HEK293 (cell line): ENCODE measurements around the gene SH3YL1.

Source experiments
- SETDB1 ChIP-seq: IDR thresholded peaks from one replicate; pipeline ENCODE4 v1.6.1; 2017; ENCODE audit warnings: mild to moderate bottlenecking, low read length, moderate library complexity, mixed read lengths; ENCODE audit not compliant: insufficient read length
- YY1 ChIP-seq: fragments of 450-650 bp; formaldehyde crosslinking; IDR thresholded peaks from 2 replicates; pipeline ENCODE4 v1.5.1; 2018; ENCODE audit warnings: missing biosample characterization, missing genetic modification characterization
- ZFP37 ChIP-seq: fragments of 450-650 bp; formaldehyde crosslinking; IDR thresholded peaks from 2 replicates; pipeline ENCODE4 v1.5.1; 2016; ENCODE audit warnings: missing biosample characterization, missing genetic modification characterization
- ZNF214 ChIP-seq: fragments of 450-650 bp; formaldehyde crosslinking; IDR thresholded peaks from 2 replicates; pipeline ENCODE4 v1.5.1; 2017; ENCODE audit warnings: missing biosample characterization, mild to moderate bottlenecking, missing genetic modification characterization, borderline replicate concordance
- ZNF302 ChIP-seq: fragments of 450-650 bp; formaldehyde crosslinking; IDR thresholded peaks from 2 replicates; pipeline ENCODE4 v1.5.1; 2016; ENCODE audit warnings: missing biosample characterization, missing genetic modification characterization, low read depth
- TF ChIP-seq, protein P1 (sequence below): fragments of 450-650 bp; formaldehyde crosslinking; IDR thresholded peaks from 2 replicates; pipeline ENCODE4 v1.5.1; 2016; ENCODE audit warnings: missing biosample characterization, missing genetic modification characterization
- TF ChIP-seq, protein P2 (sequence below): fragments of 450-650 bp; formaldehyde crosslinking; IDR thresholded peaks from 2 replicates; pipeline ENCODE4 v1.5.1; 2016; ENCODE audit warnings: missing biosample characterization, missing genetic modification characterization
- TF ChIP-seq, protein P3 (sequence below): fragments of 450-650 bp; formaldehyde crosslinking; IDR thresholded peaks from 2 replicates; pipeline ENCODE4 v1.5.1; 2016; ENCODE audit warnings: missing biosample characterization, missing genetic modification characterization
- TF ChIP-seq, protein P4 (sequence below): fragments of 450-650 bp; formaldehyde crosslinking; IDR thresholded peaks from 2 replicates; pipeline ENCODE4 v1.5.1; 2016; ENCODE audit warnings: missing biosample characterization, missing genetic modification characterization
- TF ChIP-seq, protein P5 (sequence below): fragments of 450-650 bp; formaldehyde crosslinking; IDR thresholded peaks from 2 replicates; pipeline ENCODE4 v1.5.1; 2016; ENCODE audit warnings: missing biosample characterization, missing genetic modification characterization

DNA sequence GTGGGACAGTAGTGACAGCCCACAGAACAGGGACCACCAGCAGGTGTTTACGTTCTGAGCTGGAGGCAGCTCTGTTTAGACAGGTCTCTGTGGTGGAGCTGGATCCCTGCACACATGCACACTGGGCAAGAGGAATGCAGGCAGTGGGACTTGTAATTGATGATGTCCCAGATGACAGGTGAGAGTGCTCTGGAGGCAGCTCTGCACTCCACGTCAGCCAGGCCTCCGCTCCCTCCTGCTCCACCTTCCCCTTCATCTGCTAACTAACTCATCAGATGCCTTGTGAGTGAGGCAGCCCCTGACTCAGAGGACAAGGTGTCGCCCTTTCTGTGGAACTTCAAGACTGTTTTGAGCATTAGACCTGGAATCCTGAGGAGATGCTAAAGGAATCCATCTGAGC lies 53.2 kb downstream of the SH3YL1 start:
- no peak for TF ChIP-seq SETDB1
- no peak for TF ChIP-seq ZNF214 (tag by site-specific recombination)
- TF ChIP-seq, protein P1, sequence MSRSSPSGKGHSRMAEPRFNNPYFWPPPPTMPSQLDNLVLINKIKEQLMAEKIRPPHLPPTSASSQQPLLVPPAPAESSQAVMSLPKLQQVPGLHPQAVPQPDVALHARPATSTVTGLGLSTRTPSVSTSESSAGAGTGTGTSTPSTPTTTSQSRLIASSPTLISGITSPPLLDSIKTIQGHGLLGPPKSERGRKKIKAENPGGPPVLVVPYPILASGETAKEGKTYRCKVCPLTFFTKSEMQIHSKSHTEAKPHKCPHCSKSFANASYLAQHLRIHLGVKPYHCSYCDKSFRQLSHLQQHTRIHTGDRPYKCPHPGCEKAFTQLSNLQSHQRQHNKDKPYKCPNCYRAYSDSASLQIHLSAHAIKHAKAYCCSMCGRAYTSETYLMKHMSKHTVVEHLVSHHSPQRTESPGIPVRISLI (tag by site-specific recombination): no peak
- TF ChIP-seq, protein P2, sequence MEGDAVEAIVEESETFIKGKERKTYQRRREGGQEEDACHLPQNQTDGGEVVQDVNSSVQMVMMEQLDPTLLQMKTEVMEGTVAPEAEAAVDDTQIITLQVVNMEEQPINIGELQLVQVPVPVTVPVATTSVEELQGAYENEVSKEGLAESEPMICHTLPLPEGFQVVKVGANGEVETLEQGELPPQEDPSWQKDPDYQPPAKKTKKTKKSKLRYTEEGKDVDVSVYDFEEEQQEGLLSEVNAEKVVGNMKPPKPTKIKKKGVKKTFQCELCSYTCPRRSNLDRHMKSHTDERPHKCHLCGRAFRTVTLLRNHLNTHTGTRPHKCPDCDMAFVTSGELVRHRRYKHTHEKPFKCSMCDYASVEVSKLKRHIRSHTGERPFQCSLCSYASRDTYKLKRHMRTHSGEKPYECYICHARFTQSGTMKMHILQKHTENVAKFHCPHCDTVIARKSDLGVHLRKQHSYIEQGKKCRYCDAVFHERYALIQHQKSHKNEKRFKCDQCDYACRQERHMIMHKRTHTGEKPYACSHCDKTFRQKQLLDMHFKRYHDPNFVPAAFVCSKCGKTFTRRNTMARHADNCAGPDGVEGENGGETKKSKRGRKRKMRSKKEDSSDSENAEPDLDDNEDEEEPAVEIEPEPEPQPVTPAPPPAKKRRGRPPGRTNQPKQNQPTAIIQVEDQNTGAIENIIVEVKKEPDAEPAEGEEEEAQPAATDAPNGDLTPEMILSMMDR (tag by site-specific recombination): no peak
- TF ChIP-seq, protein P3, sequence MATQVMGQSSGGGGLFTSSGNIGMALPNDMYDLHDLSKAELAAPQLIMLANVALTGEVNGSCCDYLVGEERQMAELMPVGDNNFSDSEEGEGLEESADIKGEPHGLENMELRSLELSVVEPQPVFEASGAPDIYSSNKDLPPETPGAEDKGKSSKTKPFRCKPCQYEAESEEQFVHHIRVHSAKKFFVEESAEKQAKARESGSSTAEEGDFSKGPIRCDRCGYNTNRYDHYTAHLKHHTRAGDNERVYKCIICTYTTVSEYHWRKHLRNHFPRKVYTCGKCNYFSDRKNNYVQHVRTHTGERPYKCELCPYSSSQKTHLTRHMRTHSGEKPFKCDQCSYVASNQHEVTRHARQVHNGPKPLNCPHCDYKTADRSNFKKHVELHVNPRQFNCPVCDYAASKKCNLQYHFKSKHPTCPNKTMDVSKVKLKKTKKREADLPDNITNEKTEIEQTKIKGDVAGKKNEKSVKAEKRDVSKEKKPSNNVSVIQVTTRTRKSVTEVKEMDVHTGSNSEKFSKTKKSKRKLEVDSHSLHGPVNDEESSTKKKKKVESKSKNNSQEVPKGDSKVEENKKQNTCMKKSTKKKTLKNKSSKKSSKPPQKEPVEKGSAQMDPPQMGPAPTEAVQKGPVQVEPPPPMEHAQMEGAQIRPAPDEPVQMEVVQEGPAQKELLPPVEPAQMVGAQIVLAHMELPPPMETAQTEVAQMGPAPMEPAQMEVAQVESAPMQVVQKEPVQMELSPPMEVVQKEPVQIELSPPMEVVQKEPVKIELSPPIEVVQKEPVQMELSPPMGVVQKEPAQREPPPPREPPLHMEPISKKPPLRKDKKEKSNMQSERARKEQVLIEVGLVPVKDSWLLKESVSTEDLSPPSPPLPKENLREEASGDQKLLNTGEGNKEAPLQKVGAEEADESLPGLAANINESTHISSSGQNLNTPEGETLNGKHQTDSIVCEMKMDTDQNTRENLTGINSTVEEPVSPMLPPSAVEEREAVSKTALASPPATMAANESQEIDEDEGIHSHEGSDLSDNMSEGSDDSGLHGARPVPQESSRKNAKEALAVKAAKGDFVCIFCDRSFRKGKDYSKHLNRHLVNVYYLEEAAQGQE (tag by site-specific recombination): no peak
- TF ChIP-seq, protein P4, sequence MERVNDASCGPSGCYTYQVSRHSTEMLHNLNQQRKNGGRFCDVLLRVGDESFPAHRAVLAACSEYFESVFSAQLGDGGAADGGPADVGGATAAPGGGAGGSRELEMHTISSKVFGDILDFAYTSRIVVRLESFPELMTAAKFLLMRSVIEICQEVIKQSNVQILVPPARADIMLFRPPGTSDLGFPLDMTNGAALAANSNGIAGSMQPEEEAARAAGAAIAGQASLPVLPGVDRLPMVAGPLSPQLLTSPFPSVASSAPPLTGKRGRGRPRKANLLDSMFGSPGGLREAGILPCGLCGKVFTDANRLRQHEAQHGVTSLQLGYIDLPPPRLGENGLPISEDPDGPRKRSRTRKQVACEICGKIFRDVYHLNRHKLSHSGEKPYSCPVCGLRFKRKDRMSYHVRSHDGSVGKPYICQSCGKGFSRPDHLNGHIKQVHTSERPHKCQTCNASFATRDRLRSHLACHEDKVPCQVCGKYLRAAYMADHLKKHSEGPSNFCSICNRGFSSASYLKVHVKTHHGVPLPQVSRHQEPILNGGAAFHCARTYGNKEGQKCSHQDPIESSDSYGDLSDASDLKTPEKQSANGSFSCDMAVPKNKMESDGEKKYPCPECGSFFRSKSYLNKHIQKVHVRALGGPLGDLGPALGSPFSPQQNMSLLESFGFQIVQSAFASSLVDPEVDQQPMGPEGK (tag by site-specific recombination): no peak
- TF ChIP-seq, protein P5, sequence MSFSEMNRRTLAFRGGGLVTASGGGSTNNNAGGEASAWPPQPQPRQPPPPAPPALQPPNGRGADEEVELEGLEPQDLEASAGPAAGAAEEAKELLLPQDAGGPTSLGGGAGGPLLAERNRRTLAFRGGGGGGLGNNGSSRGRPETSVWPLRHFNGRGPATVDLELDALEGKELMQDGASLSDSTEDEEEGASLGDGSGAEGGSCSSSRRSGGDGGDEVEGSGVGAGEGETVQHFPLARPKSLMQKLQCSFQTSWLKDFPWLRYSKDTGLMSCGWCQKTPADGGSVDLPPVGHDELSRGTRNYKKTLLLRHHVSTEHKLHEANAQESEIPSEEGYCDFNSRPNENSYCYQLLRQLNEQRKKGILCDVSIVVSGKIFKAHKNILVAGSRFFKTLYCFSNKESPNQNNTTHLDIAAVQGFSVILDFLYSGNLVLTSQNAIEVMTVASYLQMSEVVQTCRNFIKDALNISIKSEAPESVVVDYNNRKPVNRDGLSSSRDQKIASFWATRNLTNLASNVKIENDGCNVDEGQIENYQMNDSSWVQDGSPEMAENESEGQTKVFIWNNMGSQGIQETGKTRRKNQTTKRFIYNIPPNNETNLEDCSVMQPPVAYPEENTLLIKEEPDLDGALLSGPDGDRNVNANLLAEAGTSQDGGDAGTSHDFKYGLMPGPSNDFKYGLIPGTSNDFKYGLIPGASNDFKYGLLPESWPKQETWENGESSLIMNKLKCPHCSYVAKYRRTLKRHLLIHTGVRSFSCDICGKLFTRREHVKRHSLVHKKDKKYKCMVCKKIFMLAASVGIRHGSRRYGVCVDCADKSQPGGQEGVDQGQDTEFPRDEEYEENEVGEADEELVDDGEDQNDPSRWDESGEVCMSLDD: no peak
- no peak for TF ChIP-seq ZNF302 (tag by site-specific recombination)
- TF ChIP-seq ZFP37 (tag by site-specific recombination): no peak
- TF ChIP-seq YY1 (tag by site-specific recombination): no peak
